HCT116 (cell line): ENCODE data around the gene UNC80. TPM values are rescaled to one million over a fixed set of nuclear protein-coding genes. Genes with fewer than 3 reads are reported as not detected.

ENCODE experiments used
- ATAC-seq: fragments of 200-7000 bp; cut with Tn5 transposase; 2 replicates; pipeline ENCODE4 v1.9.1; 2020; ENCODE audit warnings: mild to moderate bottlenecking, moderate library complexity
- BruUV-seq: library from RNA; stranded (reverse); fragments of 400-500 nt; replicated peaks from 2 replicates; lab custom pipeline; 2021; lab: Mats Ljungman, UMichigan
- CTCF ChIA-PET: fragments of 300-600 bp; sonication (Branson Sonifier 250); formaldehyde crosslinking; loops from one replicate; lab custom pipeline; 2021; ENCODE audit warnings: antibody characterized with exemption; lab: Charles Lee
- POLR2A ChIA-PET: fragments of 300-600, 350-600 bp; sonication (Branson Sonifier 250); formaldehyde crosslinking; loops from one replicate; lab custom pipeline; 2021; ENCODE audit warnings: antibody characterized with exemption; lab: Charles Lee
- RAD21 ChIA-PET, 2 experiments: fragments of 300-600 bp; sonication (Branson Sonifier 250); formaldehyde crosslinking; loops; one replicate each; lab custom pipeline; 2023; ENCODE audit warnings: low total read pairs in 2 of 2; ENCODE audit not compliant: uncharacterized antibody in 2 of 2, unreplicated experiment in 2 of 2, low non-redundant PET in 1 of 2; lab: Charles Lee
- DNase-seq: peaks from one replicate; pipeline ENCODE4 v3.0.0-alpha.2; 2010; ENCODE audit warnings: low read depth, low spot score
- H2AFZ ChIP-seq: fragments of 200-600 bp; shearing (Covaris generic), sonication (generic); 2 replicates; pipeline ENCODE4 v1.6.1; 2017; ENCODE audit warnings: low read depth, mixed run types, mixed read lengths, antibody characterized with exemption, low read length; ENCODE audit not compliant: poor library complexity, severe bottlenecking
- H3K27ac ChIP-seq: 2 replicates; pipeline ENCODE4 v1.5.1; 2012; ENCODE audit warnings: low read depth, low read length
- H3K27me3 ChIP-seq: fragments of 200-600 bp; sonication (generic); 2 replicates; pipeline ENCODE4 v1.6.1; 2016; ENCODE audit warnings: mixed run types, low read length, mixed read lengths; ENCODE audit not compliant: insufficient read depth
- H3K36me3 ChIP-seq, 2 experiments: fragments of 200-500 bp in 1 of 2; fragments of 200-600 bp in 1 of 2; sonication (Bioruptor generic) in 1 of 2; sonication (generic) in 1 of 2; 2 replicates each; pipeline versions ENCODE4 v1.5.1 to v1.6.1; 2014 to 2016; ENCODE audit warnings: low read length in 2 of 2, inconsistent platforms in 1 of 2, mixed read lengths in 1 of 2, mixed run types in 1 of 2; ENCODE audit not compliant: insufficient read depth in 2 of 2, control insufficient read depth in 1 of 2
- H3K4me1 ChIP-seq, 2 experiments: fragments of 200-600 bp in 1 of 2; sonication (generic) in 1 of 2; 2 replicates each; pipeline versions ENCODE4 v1.5.1 to v1.6.1; 2012 to 2017; ENCODE audit warnings: low read length in 2 of 2, inconsistent platforms in 1 of 2, mild to moderate bottlenecking in 1 of 2, mixed read lengths in 1 of 2, mixed run types in 1 of 2, moderate library complexity in 1 of 2; ENCODE audit not compliant: insufficient read depth in 2 of 2, control insufficient read depth in 1 of 2
- H3K4me2 ChIP-seq: fragments of 200-600 bp; sonication (generic); 2 replicates; pipeline ENCODE4 v1.6.1; 2017; ENCODE audit warnings: mixed run types, low read length, mixed read lengths
- H3K4me3 ChIP-seq, 2 experiments: fragments of 200-600 bp in 1 of 2; sonication (generic) in 1 of 2; replicated peaks in 1 of 2; 2 replicates each; pipeline ENCODE4 v1.5.1; 2011 to 2016; ENCODE audit warnings: low read length in 2 of 2, control low read depth in 1 of 2, low read depth in 1 of 2, mild to moderate bottlenecking in 1 of 2, mixed read lengths in 1 of 2, mixed run types in 1 of 2
- H3K79me2 ChIP-seq: fragments of 200-600 bp; sonication (generic); 2 replicates; pipeline ENCODE4 v1.6.1; 2017; ENCODE audit warnings: mild to moderate bottlenecking, mixed run types, low read length, moderate library complexity, mixed read lengths; ENCODE audit not compliant: insufficient read depth
- H3K9ac ChIP-seq: fragments of 200-600 bp; sonication (generic); 2 replicates; pipeline ENCODE4 v1.6.1; 2016; ENCODE audit warnings: low read length, mixed read lengths
- H3K9me2 ChIP-seq: fragments of 200-600 bp; sonication (generic), shearing (Covaris generic); 2 replicates; pipeline ENCODE4 v1.6.1; 2017; ENCODE audit warnings: mixed run types, mild to moderate bottlenecking, moderate library complexity; ENCODE audit not compliant: insufficient read depth
- H3K9me3 ChIP-seq, 2 experiments: fragments of 200-500 bp in 1 of 2; fragments of 200-600 bp in 1 of 2; sonication (Bioruptor generic) in 1 of 2; sonication (generic) in 1 of 2; 2 replicates each; pipeline ENCODE4 v1.6.1; 2014 to 2017; ENCODE audit warnings: low read length in 2 of 2, mixed read lengths in 2 of 2, inconsistent platforms in 1 of 2, low read depth in 1 of 2, mild to moderate bottlenecking in 1 of 2, mixed run types in 1 of 2, moderate library complexity in 1 of 2; ENCODE audit not compliant: control insufficient read depth in 1 of 2, insufficient read depth in 1 of 2
- H4K20me1 ChIP-seq: fragments of 200-600 bp; sonication (generic), shearing (Covaris generic); 2 replicates; pipeline ENCODE4 v1.6.1; 2017; ENCODE audit warnings: mixed run types, mild to moderate bottlenecking, moderate library complexity; ENCODE audit not compliant: insufficient read depth
- SP1 ChIP-seq: IDR thresholded peaks from 2 replicates; pipeline ENCODE4 v1.6.1; 2012; ENCODE audit warnings: low read depth
- intact Hi-C: fragments of 100-400 bp; cut with micrococcal nuclease; formaldehyde crosslinking; loops from 2 replicates; pipeline ENCODE4 v1.10.0; 2022
- total RNA-seq: library from RNA; stranded (reverse); gene quantifications from one replicate; pipeline ENCODE4 v1.2.1, GENCODE V29; 2021; ENCODE audit not compliant: unreplicated experiment
- TF ChIP-seq, protein P1 (sequence below), 3 experiments: fragments of 200-600 bp in 1 of 3; sonication (generic) in 1 of 3; IDR thresholded peaks in 2 of 3; conservative IDR thresholded peaks in 1 of 3; 2 replicates each; pipeline ENCODE4 v1.5.1; 2012 to 2017; ENCODE audit warnings: low read depth in 2 of 3, low read length in 2 of 3, antibody characterized with exemption in 1 of 3, borderline replicate concordance in 1 of 3, control low read depth in 1 of 3, mild to moderate bottlenecking in 1 of 3, mixed read lengths in 1 of 3, mixed run types in 1 of 3, moderate library complexity in 1 of 3; ENCODE audit not compliant: insufficient read depth in 1 of 3
- TF ChIP-seq, protein P2 (sequence below): IDR thresholded peaks from 2 replicates; pipeline ENCODE4 v1.6.1; 2012; ENCODE audit warnings: low read depth

The UNC80 gene
- total RNA-seq, 1 experiment from 2014 or later: not detected

DNA sequence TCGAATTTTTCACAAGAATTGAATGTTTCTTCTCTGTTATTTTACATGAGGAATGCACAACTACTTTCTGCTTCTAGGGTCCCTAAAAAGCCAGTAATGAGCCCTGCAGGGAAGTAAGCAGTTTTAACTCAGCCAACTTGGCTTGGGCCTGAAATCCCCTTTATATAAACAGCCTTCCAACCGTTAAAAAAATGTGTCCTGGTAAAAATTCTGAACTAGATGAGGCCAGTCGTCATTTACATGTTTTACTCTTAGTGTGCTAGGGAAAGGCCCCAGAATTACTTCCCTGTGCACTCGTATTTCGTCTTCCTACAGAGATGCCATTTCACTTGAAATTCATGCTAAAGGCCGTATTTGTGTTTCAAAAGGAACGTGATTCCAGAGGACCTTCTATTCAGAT lies 188.4 kb downstream of the UNC80 start:
- intact Hi-C loops: loop anchor here (2.0 to 10.0 kb wide), 5 partner anchors 163 to 1565 kb away; no protein-coding TSS in a partner anchor
- TF ChIP-seq, protein P1, sequence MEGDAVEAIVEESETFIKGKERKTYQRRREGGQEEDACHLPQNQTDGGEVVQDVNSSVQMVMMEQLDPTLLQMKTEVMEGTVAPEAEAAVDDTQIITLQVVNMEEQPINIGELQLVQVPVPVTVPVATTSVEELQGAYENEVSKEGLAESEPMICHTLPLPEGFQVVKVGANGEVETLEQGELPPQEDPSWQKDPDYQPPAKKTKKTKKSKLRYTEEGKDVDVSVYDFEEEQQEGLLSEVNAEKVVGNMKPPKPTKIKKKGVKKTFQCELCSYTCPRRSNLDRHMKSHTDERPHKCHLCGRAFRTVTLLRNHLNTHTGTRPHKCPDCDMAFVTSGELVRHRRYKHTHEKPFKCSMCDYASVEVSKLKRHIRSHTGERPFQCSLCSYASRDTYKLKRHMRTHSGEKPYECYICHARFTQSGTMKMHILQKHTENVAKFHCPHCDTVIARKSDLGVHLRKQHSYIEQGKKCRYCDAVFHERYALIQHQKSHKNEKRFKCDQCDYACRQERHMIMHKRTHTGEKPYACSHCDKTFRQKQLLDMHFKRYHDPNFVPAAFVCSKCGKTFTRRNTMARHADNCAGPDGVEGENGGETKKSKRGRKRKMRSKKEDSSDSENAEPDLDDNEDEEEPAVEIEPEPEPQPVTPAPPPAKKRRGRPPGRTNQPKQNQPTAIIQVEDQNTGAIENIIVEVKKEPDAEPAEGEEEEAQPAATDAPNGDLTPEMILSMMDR (IDR thresholded peaks at IDR 0.05 in 2 of 3, conservative IDR thresholded peaks at IDR 0.05 in 1 of 3; ENCODE audit: borderline replicate concordance in 1 of 3, insufficient read depth in 1 of 3, low read depth in 2 of 3, low read length in 2 of 3): no peak
- TF ChIP-seq SP1: no peak
- TF ChIP-seq, protein P2, sequence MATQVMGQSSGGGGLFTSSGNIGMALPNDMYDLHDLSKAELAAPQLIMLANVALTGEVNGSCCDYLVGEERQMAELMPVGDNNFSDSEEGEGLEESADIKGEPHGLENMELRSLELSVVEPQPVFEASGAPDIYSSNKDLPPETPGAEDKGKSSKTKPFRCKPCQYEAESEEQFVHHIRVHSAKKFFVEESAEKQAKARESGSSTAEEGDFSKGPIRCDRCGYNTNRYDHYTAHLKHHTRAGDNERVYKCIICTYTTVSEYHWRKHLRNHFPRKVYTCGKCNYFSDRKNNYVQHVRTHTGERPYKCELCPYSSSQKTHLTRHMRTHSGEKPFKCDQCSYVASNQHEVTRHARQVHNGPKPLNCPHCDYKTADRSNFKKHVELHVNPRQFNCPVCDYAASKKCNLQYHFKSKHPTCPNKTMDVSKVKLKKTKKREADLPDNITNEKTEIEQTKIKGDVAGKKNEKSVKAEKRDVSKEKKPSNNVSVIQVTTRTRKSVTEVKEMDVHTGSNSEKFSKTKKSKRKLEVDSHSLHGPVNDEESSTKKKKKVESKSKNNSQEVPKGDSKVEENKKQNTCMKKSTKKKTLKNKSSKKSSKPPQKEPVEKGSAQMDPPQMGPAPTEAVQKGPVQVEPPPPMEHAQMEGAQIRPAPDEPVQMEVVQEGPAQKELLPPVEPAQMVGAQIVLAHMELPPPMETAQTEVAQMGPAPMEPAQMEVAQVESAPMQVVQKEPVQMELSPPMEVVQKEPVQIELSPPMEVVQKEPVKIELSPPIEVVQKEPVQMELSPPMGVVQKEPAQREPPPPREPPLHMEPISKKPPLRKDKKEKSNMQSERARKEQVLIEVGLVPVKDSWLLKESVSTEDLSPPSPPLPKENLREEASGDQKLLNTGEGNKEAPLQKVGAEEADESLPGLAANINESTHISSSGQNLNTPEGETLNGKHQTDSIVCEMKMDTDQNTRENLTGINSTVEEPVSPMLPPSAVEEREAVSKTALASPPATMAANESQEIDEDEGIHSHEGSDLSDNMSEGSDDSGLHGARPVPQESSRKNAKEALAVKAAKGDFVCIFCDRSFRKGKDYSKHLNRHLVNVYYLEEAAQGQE: no peak
- no peaks in the 10 kb centered on the region for H3K9me2 ChIP-seq
- H3K4me1 ChIP-seq: peaks cover 0 to 5% of the 10 kb centered on the region in 2 experiments; a peak in 2 of 4 replicates
- no peaks in the 10 kb centered on the region for H3K79me2 ChIP-seq
- POLR2A ChIA-PET: no interaction called here
- peak overlapping the region; percentile 91 for H2AFZ ChIP-seq
- no peaks in the 10 kb centered on the region for H4K20me1 ChIP-seq
- CTCF ChIA-PET: interaction anchor here (1.4 to 1.7 kb wide), 4 partner anchors 11 to 625 kb away, joined by 9 to 18 read pairs (median 14); partner anchors contain the start of gene MAP2
- no peak overlapping the region for H3K9ac ChIP-seq
- ATAC-seq (no peak), DNase-seq (no peak)
- no peaks in the 10 kb centered on the region for H3K27me3 ChIP-seq
- H3K27ac ChIP-seq: no peak overlapping the region
- H3K36me3 ChIP-seq: no peaks in the 10 kb centered on the region
- no TSS peak for BruUV-seq
- H3K4me2 ChIP-seq: no peak overlapping the region
- no peaks in the 10 kb centered on the region for H3K9me3 ChIP-seq
- RAD21 ChIA-PET: no interaction called here
- no peak overlapping the region for H3K4me3 ChIP-seq
